Activated CD4-positive, alpha-beta memory T cell treated with anti-CD3 and anti-CD28 coated beads for 36 hours (primary cell): ENCODE data around the gene ANKRD44. TPM values are rescaled to one million over a fixed set of nuclear protein-coding genes. Genes with fewer than 3 reads are reported as not detected.

ENCODE experiments used
- CTCF ChIA-PET: fragments of 350-600 bp; sonication (Branson Sonifier 250); formaldehyde crosslinking; loops from one replicate; lab custom pipeline; 2021; ENCODE audit warnings: antibody characterized with exemption, inconsistent platforms; lab: Charles Lee
- POLR2A ChIA-PET: fragments of 350-600 bp; sonication (Branson Sonifier 250); formaldehyde crosslinking; loops from one replicate; lab custom pipeline; 2021; ENCODE audit warnings: antibody characterized with exemption; lab: Charles Lee
- DNase-seq: peaks from one replicate; pipeline ENCODE4 v3.0.0-alpha.2; 2020
- H3K27ac Mint-ChIP-seq: one replicate; pipeline ENCODE4 v1.8.0; 2021; ENCODE audit warnings: mixed read lengths
- H3K27me3 Mint-ChIP-seq: one replicate; pipeline ENCODE4 v1.8.0; 2021; ENCODE audit warnings: mixed read lengths
- H3K36me3 Mint-ChIP-seq: one replicate; pipeline ENCODE4 v1.8.0; 2021; ENCODE audit warnings: mixed read lengths
- H3K4me1 Mint-ChIP-seq: one replicate; pipeline ENCODE4 v1.8.0; 2021; ENCODE audit warnings: low read depth, mixed read lengths
- H3K4me3 Mint-ChIP-seq: one replicate; pipeline ENCODE4 v1.8.0; 2021; ENCODE audit warnings: mild to moderate bottlenecking, mixed read lengths
- H3K9me3 Mint-ChIP-seq: one replicate; pipeline ENCODE4 v1.8.0; 2021; ENCODE audit warnings: mixed read lengths
- intact Hi-C: fragments of 100-400 bp; cut with micrococcal nuclease; formaldehyde crosslinking; loops from one replicate; pipeline ENCODE4 v1.15.1; 2023
- total RNA-seq, 2 experiments: library from RNA; stranded (reverse); gene quantifications; one replicate each; pipeline ENCODE4 v1.2.3, GENCODE V29; 2021

ANKRD44 gene
- total RNA-seq, 2 experiments from 2014 or later = 123 to 125 TPM

GRCh38 chr2:196965651-196966050 is 344.9 kb downstream of the ANKRD44 start:
- DNase-seq = no peak
- peaks cover 30% of the 10 kb centered on the region for H3K4me1 Mint-ChIP-seq
- POLR2A ChIA-PET = no interaction called here
- CTCF ChIA-PET = interaction anchor here (0.5 kb wide), 1 partner anchor 12 kb away, joined by 3 read pairs; no protein-coding TSS in a partner anchor
- no peaks in the 10 kb centered on the region for H3K27me3 Mint-ChIP-seq
- intact Hi-C loops = no loop called here
- H3K27ac Mint-ChIP-seq = no peak overlapping the region
- H3K36me3 Mint-ChIP-seq = peaks cover 4% of the 10 kb centered on the region
- H3K4me3 Mint-ChIP-seq = no peak overlapping the region
- H3K9me3 Mint-ChIP-seq = peaks cover 2% of the 10 kb centered on the region

DNA sequence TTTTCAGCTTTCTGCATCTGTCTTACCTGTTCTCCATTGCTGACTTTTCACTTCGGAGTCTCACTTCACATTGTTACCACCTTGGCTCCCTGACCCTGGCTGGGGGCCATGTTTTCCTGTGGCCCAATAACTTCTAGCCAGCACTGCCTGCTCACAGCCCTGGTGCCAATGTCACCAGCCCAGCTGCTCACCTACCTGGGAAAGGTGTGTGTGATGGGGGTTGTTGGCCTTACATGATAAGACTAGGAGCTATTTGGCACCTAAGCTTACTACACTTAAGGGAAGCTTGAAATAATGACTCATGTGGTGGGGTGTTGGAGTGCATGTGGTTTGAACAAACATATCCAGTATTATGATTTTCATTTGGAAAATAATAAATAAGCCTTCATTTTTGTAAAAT is 346.6 kb downstream of the ANKRD44 start:
- Mint-ChIP-seq H3K27me3 (no peaks in the 10 kb centered on the region), H3K4me1 (peaks cover 25% of the 10 kb centered on the region), H3K4me3 (no peak overlapping the region), H3K36me3 (peaks cover 4% of the 10 kb centered on the region), H3K27ac (no peak overlapping the region), H3K9me3 (peaks cover 2% of the 10 kb centered on the region)
- intact Hi-C loops = no loop called here
- no peak for DNase-seq
- CTCF ChIA-PET = no interaction called here
- POLR2A ChIA-PET = interaction anchor here (1.1 to 2.6 kb wide), 2 partner anchors 10 to 25 kb away, joined by 3 to 15 read pairs; no protein-coding TSS in a partner anchor

- CTCF ChIA-PET = no interaction called here
- POLR2A ChIA-PET = interaction anchor here (1.6 to 2.6 kb wide), 3 partner anchors 26 to 37 kb away, joined by 4 to 18 read pairs (median 15); partner anchors contain the start of gene PGAP1
- peaks cover 9% of the 10 kb centered on the region for H3K36me3 Mint-ChIP-seq
- H3K27me3 Mint-ChIP-seq = no peaks in the 10 kb centered on the region
- H3K4me1 Mint-ChIP-seq = peaks cover 27% of the 10 kb centered on the region
- DNase-seq = no peak
- peaks cover 6% of the 10 kb centered on the region for H3K9me3 Mint-ChIP-seq
- H3K27ac Mint-ChIP-seq = peak overlapping the region; percentile 56
- H3K4me3 Mint-ChIP-seq = no peak overlapping the region
- intact Hi-C loops = no loop called here
Observed at GRCh38 chr2:196963043-196963442, 347.5 kb downstream of the ANKRD44 start.

DNA sequence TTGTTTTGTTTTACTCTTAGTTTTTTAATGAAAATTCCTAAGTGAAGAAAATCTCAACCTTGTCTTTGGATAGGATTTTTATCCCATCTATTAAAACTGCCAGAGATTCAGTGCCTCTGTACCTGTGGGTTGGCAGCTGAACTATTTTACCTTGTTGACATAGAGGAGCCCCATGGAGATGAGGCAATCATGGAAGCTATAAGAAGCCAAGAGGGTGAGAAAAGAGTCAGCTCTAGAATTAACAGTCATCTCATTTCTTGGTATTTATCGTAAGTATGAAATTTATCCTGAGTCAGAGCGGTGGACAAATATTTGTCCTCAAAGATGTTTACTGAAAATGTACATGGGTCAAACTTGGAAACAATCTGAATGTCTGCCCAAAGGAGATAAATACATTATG is 348.3 kb downstream of the ANKRD44 start:
- ChIA-PET POLR2A (interaction anchor here (1.1 to 2.6 kb wide), 4 partner anchors 10 to 36 kb away, joined by 4 to 18 read pairs (median 10); partner anchors contain the start of gene PGAP1), CTCF (interaction anchor here (1.3 kb wide), 1 partner anchor 35 kb away, joined by 5 read pairs; no protein-coding TSS in a partner anchor)
- Mint-ChIP-seq H3K4me3 (no peak overlapping the region), H3K36me3 (peaks cover 7% of the 10 kb centered on the region), H3K27me3 (no peaks in the 10 kb centered on the region), H3K27ac (peak overlapping the region; percentile 16), H3K9me3 (peaks cover 4% of the 10 kb centered on the region), H3K4me1 (peaks cover 27% of the 10 kb centered on the region)
- DNase-seq = no peak
- intact Hi-C loops = loop anchor here (1.0 kb wide), 3 partner anchors 8 to 35 kb away; no protein-coding TSS in a partner anchor

GRCh38 chr2:196961889-196962288 is 348.7 kb downstream of the ANKRD44 start:
- CTCF ChIA-PET = interaction anchor here (1.3 kb wide), 1 partner anchor 34 kb away, joined by 5 read pairs; no protein-coding TSS in a partner anchor
- peak; percentile 36 for DNase-seq
- no peaks in the 10 kb centered on the region for H3K27me3 Mint-ChIP-seq
- peaks cover 27% of the 10 kb centered on the region for H3K4me1 Mint-ChIP-seq
- H3K27ac Mint-ChIP-seq = peak overlapping the region; percentile 16
- H3K9me3 Mint-ChIP-seq = peaks cover 4% of the 10 kb centered on the region
- H3K36me3 Mint-ChIP-seq = peaks cover 7% of the 10 kb centered on the region
- POLR2A ChIA-PET = interaction anchor here (1.1 to 2.6 kb wide), 4 partner anchors 10 to 36 kb away, joined by 4 to 18 read pairs (median 10); partner anchors contain the start of gene PGAP1
- intact Hi-C loops = loop anchor here (1.0 kb wide), 3 partner anchors 8 to 35 kb away; no protein-coding TSS in a partner anchor
- H3K4me3 Mint-ChIP-seq = no peak overlapping the region

- Mint-ChIP-seq H3K4me1 (peaks cover 27% of the 10 kb centered on the region), H3K27ac (no peak overlapping the region), H3K4me3 (no peak overlapping the region), H3K27me3 (peaks cover 4% of the 10 kb centered on the region), H3K9me3 (peaks cover 4% of the 10 kb centered on the region), H3K36me3 (peaks cover 7% of the 10 kb centered on the region)
- CTCF ChIA-PET = no interaction called here
- POLR2A ChIA-PET = no interaction called here
- intact Hi-C loops = no loop called here
- DNase-seq = no peak
Observed at GRCh38 chr2:196959734-196960338, 350.7 kb downstream of the ANKRD44 start.

DNA sequence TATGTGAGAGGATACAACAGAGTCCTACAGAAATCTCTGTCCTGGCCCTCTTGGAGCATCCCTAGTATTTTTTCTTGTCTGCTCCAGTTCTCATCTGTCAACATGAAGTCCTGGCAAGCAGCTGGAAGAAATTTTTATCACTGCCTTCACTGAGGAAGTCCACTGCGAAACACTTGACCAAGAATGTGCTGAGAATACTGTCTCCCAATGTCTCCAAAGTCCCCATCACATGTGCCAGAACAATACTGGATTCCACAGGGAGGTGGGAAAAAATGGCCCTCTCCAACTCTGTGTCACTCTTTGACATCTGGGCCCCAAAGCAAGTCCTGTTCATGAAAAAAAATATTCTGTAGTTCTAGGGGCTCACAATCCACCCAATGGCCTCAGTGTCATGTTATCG is 351.3 kb downstream of the ANKRD44 start:
- peaks cover 4% of the 10 kb centered on the region for H3K9me3 Mint-ChIP-seq
- intact Hi-C loops = no loop called here
- no peak for DNase-seq
- no peak overlapping the region for H3K4me3 Mint-ChIP-seq
- peaks cover 7% of the 10 kb centered on the region for H3K36me3 Mint-ChIP-seq
- no peak overlapping the region for H3K27ac Mint-ChIP-seq
- peaks cover 27% of the 10 kb centered on the region for H3K4me1 Mint-ChIP-seq
- H3K27me3 Mint-ChIP-seq = peaks cover 4% of the 10 kb centered on the region
- ChIA-PET CTCF (no interaction called here), POLR2A (no interaction called here)

DNA sequence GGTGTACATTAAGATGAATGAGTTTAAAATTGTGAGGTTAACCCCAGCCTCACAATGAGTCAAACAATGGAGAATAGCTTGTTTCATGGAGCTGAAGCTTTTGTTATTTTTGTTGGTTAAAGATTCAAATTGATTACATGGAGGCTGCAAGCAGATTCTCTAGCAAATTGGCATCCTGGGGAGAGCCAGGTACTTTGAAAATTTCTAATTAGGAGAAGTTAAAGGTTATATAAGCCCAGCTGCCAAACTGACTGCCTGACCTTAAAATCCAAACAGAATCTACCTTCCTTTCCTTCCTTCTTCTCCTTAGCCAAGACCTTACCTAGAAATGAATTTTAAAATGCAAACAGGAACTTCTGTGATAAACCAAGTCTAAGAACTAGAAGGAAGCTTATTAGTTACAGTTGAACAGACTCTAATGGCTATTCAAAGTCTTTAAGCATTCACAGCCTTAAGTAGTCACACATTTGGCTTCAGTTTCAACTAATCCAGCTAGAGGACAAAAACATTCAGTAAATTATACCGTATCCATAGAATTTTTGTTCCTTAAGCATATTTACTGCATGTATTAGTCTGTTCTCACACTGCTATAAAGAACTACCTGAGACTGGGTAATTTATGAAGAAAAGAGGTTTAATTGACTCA is 352.6 kb downstream of the ANKRD44 start:
- H3K27ac Mint-ChIP-seq = no peak overlapping the region
- peaks cover 7% of the 10 kb centered on the region for H3K36me3 Mint-ChIP-seq
- POLR2A ChIA-PET = no interaction called here
- CTCF ChIA-PET = interaction anchor here (1.0 to 1.8 kb wide), 2 partner anchors 30 to 54 kb away, joined by 3 to 4 read pairs; no protein-coding TSS in a partner anchor
- no peak overlapping the region for H3K4me3 Mint-ChIP-seq
- H3K4me1 Mint-ChIP-seq = peaks cover 22% of the 10 kb centered on the region
- peaks cover 4% of the 10 kb centered on the region for H3K9me3 Mint-ChIP-seq
- intact Hi-C loops = no loop called here
- peaks cover 6% of the 10 kb centered on the region for H3K27me3 Mint-ChIP-seq
- DNase-seq = no peak

GRCh38 chr2:196957442-196957841 is 353.1 kb downstream of the ANKRD44 start:
- peaks cover 7% of the 10 kb centered on the region for H3K36me3 Mint-ChIP-seq
- intact Hi-C loops = no loop called here
- no peak overlapping the region for H3K4me3 Mint-ChIP-seq
- ChIA-PET CTCF (interaction anchor here (1.8 kb wide), 1 partner anchor 29 kb away, joined by 4 read pairs; no protein-coding TSS in a partner anchor), POLR2A (no interaction called here)
- no peak for DNase-seq
- no peak overlapping the region for H3K27ac Mint-ChIP-seq
- H3K4me1 Mint-ChIP-seq = peaks cover 17% of the 10 kb centered on the region
- peaks cover 4% of the 10 kb centered on the region for H3K9me3 Mint-ChIP-seq
- peaks cover 6% of the 10 kb centered on the region for H3K27me3 Mint-ChIP-seq

DNA sequence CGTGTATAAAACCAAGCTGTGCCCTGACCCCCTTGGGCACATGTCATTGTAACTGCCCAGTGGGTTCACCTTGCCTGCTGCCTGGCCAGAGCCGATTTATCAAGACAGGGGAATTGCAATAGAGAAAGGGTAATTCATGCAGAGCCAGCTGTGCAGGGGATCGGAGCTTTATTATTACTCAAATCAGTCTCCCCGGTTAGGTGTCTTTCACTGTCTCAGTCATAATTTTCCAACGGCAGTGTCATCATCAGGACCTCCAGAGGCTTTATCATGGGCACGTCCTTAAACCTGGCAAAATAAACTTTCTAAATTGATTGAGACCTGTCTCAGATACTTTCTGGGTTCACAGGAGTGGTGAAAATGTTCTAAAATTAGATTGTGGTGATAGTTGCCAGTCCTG is 354.5 kb downstream of the ANKRD44 start:
- POLR2A ChIA-PET = no interaction called here
- DNase-seq = no peak
- no peak overlapping the region for H3K27ac Mint-ChIP-seq
- H3K36me3 Mint-ChIP-seq = peaks cover 5% of the 10 kb centered on the region
- peaks cover 3% of the 10 kb centered on the region for H3K4me1 Mint-ChIP-seq
- intact Hi-C loops = no loop called here
- H3K9me3 Mint-ChIP-seq = peaks cover 4% of the 10 kb centered on the region
- CTCF ChIA-PET = no interaction called here
- peaks cover 6% of the 10 kb centered on the region for H3K27me3 Mint-ChIP-seq
- H3K4me3 Mint-ChIP-seq = no peak overlapping the region

- peaks cover 3% of the 10 kb centered on the region for H3K4me1 Mint-ChIP-seq
- ChIA-PET CTCF (interaction anchor here (0.9 kb wide), 1 partner anchor 23 kb away, joined by 3 read pairs; no protein-coding TSS in a partner anchor), POLR2A (no interaction called here)
- H3K27ac Mint-ChIP-seq = no peak overlapping the region
- H3K36me3 Mint-ChIP-seq = peaks cover 5% of the 10 kb centered on the region
- intact Hi-C loops = no loop called here
- H3K27me3 Mint-ChIP-seq = peaks cover 8% of the 10 kb centered on the region
- DNase-seq = no peak
- no peak overlapping the region for H3K4me3 Mint-ChIP-seq
- H3K9me3 Mint-ChIP-seq = peaks cover 4% of the 10 kb centered on the region
Observed at GRCh38 chr2:196955036-196955435, 355.5 kb downstream of the ANKRD44 start.

- POLR2A ChIA-PET = no interaction called here
- H3K27ac Mint-ChIP-seq = no peak overlapping the region
- H3K27me3 Mint-ChIP-seq = peaks cover 8% of the 10 kb centered on the region
- intact Hi-C loops = no loop called here
- peaks cover 5% of the 10 kb centered on the region for H3K36me3 Mint-ChIP-seq
- peaks cover 3% of the 10 kb centered on the region for H3K4me1 Mint-ChIP-seq
- H3K9me3 Mint-ChIP-seq = peaks cover 4% of the 10 kb centered on the region
- no peak for DNase-seq
- CTCF ChIA-PET = interaction anchor here (0.7 kb wide), 1 partner anchor 12 kb away, joined by 3 read pairs; no protein-coding TSS in a partner anchor
- H3K4me3 Mint-ChIP-seq = no peak overlapping the region
Observed at GRCh38 chr2:196954001-196954400, 356.6 kb downstream of the ANKRD44 start.
